GM18861 (cell line): ENCODE data around the gene ZNF730.
A peak's percentile ranks its signal among the peaks of the same experiment; 100 is the strongest.
"Not testable (repeated sequence)": the region's sequence is repeated elsewhere in the genome, so short reads cannot be mapped to it uniquely, and the experiment has no call there.

Source experiments
- ATAC-seq: cut with Tn5 transposase; IDR thresholded peaks from one replicate; pipeline ENCODE4 v1.9.1; 2021; ENCODE audit not compliant: unreplicated experiment

ZNF730 gene

GRCh38 chr19:23116802-23117571, at the start of gene ZNF730:
Gene ZNF730 (plus strand): TSS chr19:23117025. CDS start chr19:23117174, 149 bp downstream.
- peak; percentile 84 for ATAC-seq

GRCh38 chr19:23070353-23071146, 46.3 kb upstream of the ZNF730 start:
- ATAC-seq, result no peak

- no peak for ATAC-seq
Observed at GRCh38 chr19:23071147-23071511, 45.7 kb upstream of the ZNF730 start.

- ATAC-seq, result no peak
Observed at GRCh38 chr19:23075031-23075733, 41.6 kb upstream of the ZNF730 start.

- ATAC-seq, result not testable (repeated sequence)
Observed at GRCh38 chr19:23077776-23078175, 39.0 kb upstream of the ZNF730 start.

GRCh38 chr19:23093832-23094231, 23.0 kb upstream of the ZNF730 start:
- ATAC-seq, result no peak

GRCh38 chr19:23095418-23095817, 21.4 kb upstream of the ZNF730 start:
- no peak for ATAC-seq

- ATAC-seq, result no peak
Observed at GRCh38 chr19:23098286-23098685, 18.5 kb upstream of the ZNF730 start.

- ATAC-seq, result no peak
Observed at GRCh38 chr19:23098988-23099387, 17.8 kb upstream of the ZNF730 start.

GRCh38 chr19:23099966-23100365, 16.9 kb upstream of the ZNF730 start:
- no peak for ATAC-seq

- no peak for ATAC-seq
Observed at GRCh38 chr19:23101241-23101640, 15.6 kb upstream of the ZNF730 start.

GRCh38 chr19:23118400-23118799, 1.6 kb downstream of the ZNF730 start:
- no peak for ATAC-seq

GRCh38 chr19:23134211-23134610, 17.4 kb downstream of the ZNF730 start:
- ATAC-seq, result not testable (repeated sequence)

- ATAC-seq, result no peak
Observed at GRCh38 chr19:23145617-23146415, 29.0 kb downstream of the ZNF730 start.

- ATAC-seq, result no peak
Observed at GRCh38 chr19:23160766-23161165, 43.9 kb downstream of the ZNF730 start.

GRCh38 chr19:23168286-23168685, 51.5 kb downstream of the ZNF730 start:
- ATAC-seq, result not testable (repeated sequence)

- ATAC-seq, result no peak
Observed at GRCh38 chr19:23183251-23183650, 66.4 kb downstream of the ZNF730 start.

- no peak for ATAC-seq
Observed at GRCh38 chr19:23190341-23190740, 73.5 kb downstream of the ZNF730 start.
